GM20000 (cell line): ENCODE results near the gene IFT80.

ENCODE experiments used
- DNase-seq: peaks from one replicate; pipeline ENCODE4 v3.0.0; 2012; ENCODE audit warnings: low spot score
- CTCF ChIP-seq: IDR thresholded peaks from 2 replicates; pipeline ENCODE4 v1.5.1; 2012; ENCODE audit warnings: mild to moderate bottlenecking, control low read depth; ENCODE audit errors: extremely low read depth, missing control alignments

The IFT80 gene

DNA sequence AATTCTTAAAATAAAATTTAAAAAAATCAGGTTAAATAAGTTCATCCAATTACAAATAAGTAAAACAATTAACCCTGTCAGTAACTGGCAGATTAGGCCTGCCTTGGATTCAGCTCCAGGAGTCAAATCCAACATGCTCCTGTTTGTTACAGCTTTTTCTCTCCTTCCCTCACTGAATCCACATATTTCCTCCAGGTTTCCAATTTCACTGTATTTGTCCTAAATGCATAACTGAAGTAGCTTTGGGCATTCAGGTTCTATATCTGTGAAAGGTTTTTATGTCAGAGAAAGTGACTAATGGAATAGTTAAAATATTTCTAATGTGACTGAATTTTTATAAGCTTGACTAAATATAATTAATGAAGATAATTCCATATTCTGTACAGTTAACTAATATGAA, 79.7 kb downstream of the IFT80 start:
- DNase-seq = no peak
- TF ChIP-seq CTCF = no peak

DNA sequence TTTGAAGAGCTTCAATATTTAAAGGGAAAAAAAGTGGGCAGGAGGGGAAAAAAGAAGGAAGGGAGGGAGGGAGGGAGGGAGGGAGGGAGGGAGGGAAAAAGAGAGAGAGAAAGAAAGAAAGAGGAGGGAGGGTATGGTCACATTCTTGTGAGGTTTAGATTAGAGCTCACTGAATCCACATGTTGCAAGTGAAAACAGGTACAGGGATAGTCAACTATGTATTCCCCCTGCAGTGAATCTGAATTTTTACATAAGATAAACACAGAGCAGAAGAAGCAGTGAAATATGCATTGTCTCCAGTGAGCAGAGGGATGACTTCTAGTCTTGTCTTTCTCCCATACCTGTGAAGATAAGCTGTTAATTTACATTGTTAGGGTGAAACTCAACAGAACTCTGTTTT, 84.0 kb downstream of the IFT80 start:
- TF ChIP-seq CTCF = no peak
- DNase-seq = no peak

- TF ChIP-seq CTCF = no peak
- no peak for DNase-seq
These were observed 86.9 kb downstream of the IFT80 start for GRCh38 chr3:160312014-160312624.

DNA sequence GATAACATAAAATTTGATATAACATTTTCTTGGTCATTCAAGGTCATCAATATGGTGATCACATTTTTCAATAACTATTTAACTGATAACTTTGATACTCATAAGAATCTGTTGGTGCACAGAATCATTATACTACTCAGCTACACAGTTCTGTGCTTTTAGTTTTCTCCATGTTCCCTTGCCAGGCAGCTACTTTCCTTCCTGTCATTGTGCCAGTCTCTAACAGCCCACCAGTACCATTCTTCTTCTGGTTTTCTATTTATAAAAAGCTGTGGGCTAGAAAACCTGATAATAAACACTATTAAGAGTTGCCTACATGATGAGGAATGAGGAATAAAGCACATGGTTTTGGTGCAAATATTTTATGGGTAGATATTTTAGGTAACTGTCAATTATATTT, 96.2 kb downstream of the IFT80 start:
- no peak for DNase-seq
- TF ChIP-seq CTCF = no peak

GRCh38 chr3:160296591-160296990, 102.4 kb downstream of the IFT80 start:
- no peak for TF ChIP-seq CTCF
- no peak for DNase-seq

DNA sequence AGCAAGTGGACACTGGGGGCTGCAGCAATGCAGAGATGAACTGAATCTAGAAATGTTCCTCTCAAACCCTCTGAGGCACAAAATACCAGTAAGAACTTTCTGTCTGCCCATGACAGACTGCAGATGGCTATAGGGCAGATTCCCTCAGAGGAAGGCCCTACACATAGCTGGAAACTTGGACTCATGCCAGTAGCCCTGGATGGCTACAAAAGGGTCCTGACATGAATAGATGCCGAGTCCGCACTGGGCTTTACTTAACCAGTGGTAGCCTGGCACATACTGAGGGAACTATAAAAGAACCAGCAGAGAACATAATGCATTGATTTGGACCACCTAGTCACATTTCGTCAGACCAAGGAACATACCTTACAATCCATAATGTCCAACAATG, 107.1 kb downstream of the IFT80 start:
- no peak for DNase-seq
- TF ChIP-seq CTCF = no peak

DNA sequence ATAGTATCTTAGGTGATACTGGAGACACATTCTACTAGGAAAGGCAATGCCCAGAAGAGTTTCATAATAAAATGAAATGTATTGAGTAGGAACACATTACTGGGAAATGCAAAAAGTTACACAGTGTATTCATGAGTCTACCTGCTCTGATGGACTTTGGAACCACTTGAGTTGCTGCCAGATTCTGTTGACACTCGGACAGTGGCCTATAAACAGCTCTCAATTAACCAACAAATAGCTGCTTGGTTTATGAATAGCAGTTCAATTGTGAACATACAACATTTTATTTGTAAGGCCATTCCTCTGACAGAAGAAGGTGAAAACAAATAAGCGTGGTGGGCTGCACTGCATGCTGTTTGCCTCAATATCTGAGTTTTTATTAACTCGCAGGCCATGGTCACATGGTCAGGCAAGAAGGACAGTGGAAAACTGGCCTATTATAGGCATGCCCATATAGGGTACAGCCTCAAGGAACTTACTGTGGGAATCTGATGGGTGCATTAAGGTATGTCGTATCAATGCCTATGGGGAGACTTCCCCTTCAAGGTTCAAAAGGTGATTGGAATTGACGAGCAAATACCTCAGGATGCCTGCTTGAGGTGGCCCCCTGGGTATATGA, 107.6 kb downstream of the IFT80 start:
- no peak for DNase-seq
- TF ChIP-seq CTCF = no peak
